ELR (cell line): ENCODE data around the gene CPEB3.

ENCODE experiments used
- DNase-seq: peaks from one replicate; pipeline ENCODE4 v3.0.0-alpha.2; 2015; ENCODE audit warnings: low read depth

CPEB3 gene

GRCh38 chr10:92290837-92291615, at the start of gene CPEB3, which contains the start of gene MARCHF5:
Gene CPEB3 (minus strand): TSS chr10:92291078. CDS start chr10:92240350, 50,728 bp downstream.
Gene MARCHF5 (plus strand): TSS chr10:92291167. CDS start chr10:92291495, 328 bp downstream.
- DNase-seq, result peak; percentile 97

- peak; percentile 21 for DNase-seq
Observed at GRCh38 chr10:92329927-92330326, 39.0 kb upstream of the CPEB3 start.

GRCh38 chr10:92328993-92329392, 38.1 kb upstream of the CPEB3 start:
- no peak for DNase-seq

GRCh38 chr10:92327445-92328433, 36.9 kb upstream of the CPEB3 start:
- no peak for DNase-seq

- DNase-seq, result no peak
Observed at GRCh38 chr10:92323079-92323478, 32.2 kb upstream of the CPEB3 start.

GRCh38 chr10:92316610-92317009, 25.7 kb upstream of the CPEB3 start:
- no peak for DNase-seq

GRCh38 chr10:92313750-92314149, 22.9 kb upstream of the CPEB3 start:
- no peak for DNase-seq

- DNase-seq, result no peak
Observed at GRCh38 chr10:92309272-92309671, 18.4 kb upstream of the CPEB3 start.

- no peak for DNase-seq
Observed at GRCh38 chr10:92305133-92306072, 14.5 kb upstream of the CPEB3 start.

GRCh38 chr10:92304061-92304460, 13.2 kb upstream of the CPEB3 start:
- no peak for DNase-seq

GRCh38 chr10:92303096-92303495, 12.2 kb upstream of the CPEB3 start:
- no peak for DNase-seq

- DNase-seq, result no peak
Observed at GRCh38 chr10:92298487-92298886, 7.6 kb upstream of the CPEB3 start.

- peak; percentile 67 for DNase-seq
Observed at GRCh38 chr10:92291921-92292845, 1.3 kb upstream of the CPEB3 start.

GRCh38 chr10:92291616-92291865, 663 bp upstream of the CPEB3 start:
- DNase-seq, result no peak

- DNase-seq, result peak; percentile 59
Observed at GRCh38 chr10:92290076-92290836, 622 bp downstream of the CPEB3 start.

GRCh38 chr10:92284112-92284704, 6.7 kb downstream of the CPEB3 start:
- no peak for DNase-seq

- no peak for DNase-seq
Observed at GRCh38 chr10:92278996-92279696, 11.7 kb downstream of the CPEB3 start.

- DNase-seq, result no peak
Observed at GRCh38 chr10:92274071-92274470, 16.8 kb downstream of the CPEB3 start.

- no peak for DNase-seq
Observed at GRCh38 chr10:92268748-92269147, 22.1 kb downstream of the CPEB3 start.
